ENCODE measurements around the gene ENSA. TPM values are rescaled to one million over a fixed set of nuclear protein-coding genes. Genes with fewer than 3 reads are reported as not detected.
A peak's percentile ranks its signal among the peaks of the same experiment; 100 is the strongest.
"Not testable (repeated sequence)": the region's sequence is repeated elsewhere in the genome, so short reads cannot be mapped to it uniquely, and the experiment has no call there.

The ENSA gene
- total RNA-seq, 1 experiment from 2014 or later: 212 TPM

DNA sequence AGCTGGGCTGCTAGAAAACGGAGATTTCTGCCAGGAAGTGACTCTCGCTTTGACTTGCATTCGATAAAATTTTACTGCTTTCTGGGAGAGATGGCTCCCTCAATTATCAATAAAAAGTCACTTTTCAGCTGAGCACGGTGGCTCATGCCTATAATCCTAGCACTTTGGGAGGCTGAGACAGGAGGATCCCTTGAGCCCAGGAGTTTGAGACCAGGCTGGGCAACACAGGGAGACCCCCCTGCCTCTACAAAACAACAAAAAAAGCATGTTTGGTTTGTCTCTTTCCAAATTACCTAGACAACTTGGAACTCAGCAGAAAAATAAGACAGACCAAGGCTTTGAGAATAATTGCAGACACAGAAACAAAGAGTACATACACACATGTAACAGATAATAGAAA lies 12.9 kb upstream of the ENSA start:
- H3K79me1 ChIP-seq (ENCODE audit: insufficient read depth, low read depth, low read length, poor library complexity, severe bottlenecking): no peaks in the 10 kb centered on the region
- H3K36me3 Mint-ChIP-seq (ENCODE audit: insufficient read depth in 1 of 3, low read depth in 3 of 3): peaks cover 4 to 7% (median 4%) of the 10 kb centered on the region in 3 experiments; a peak in 2 of 7 replicates
- no peak overlapping the region for H4K5ac ChIP-seq (ENCODE audit: insufficient read length, low read depth, low read length)
- no peak for DNase-seq
- H2BK120ac ChIP-seq (ENCODE audit: low read depth, low read length, poor library complexity, severe bottlenecking): peak overlapping the region; percentile 48
- no peak overlapping the region for H2AFZ ChIP-seq (ENCODE audit: low read length)
- no peak overlapping the region for H3K23ac ChIP-seq (ENCODE audit: insufficient read length, low read depth, low read length)
- peak overlapping the region; percentile 96 for H3K27ac ChIP-seq (ENCODE audit: insufficient read length, low read depth, low read length)
- H3K56ac ChIP-seq (ENCODE audit: insufficient read length, low read depth, low read length): no peak overlapping the region
- peak overlapping the region; percentile 73 to 80 (median 73); a peak in 3 of 7 replicates for H3K27ac Mint-ChIP-seq
- H3K18ac ChIP-seq (ENCODE audit: insufficient read length, low read depth, low read length): no peak overlapping the region
- no peaks in the 10 kb centered on the region for H4K20me1 ChIP-seq (ENCODE audit: control insufficient read depth, insufficient read depth, insufficient read length)
- no peaks in the 10 kb centered on the region for H3K27me3 Mint-ChIP-seq (ENCODE audit: low read depth)
- no peak overlapping the region for H2BK20ac ChIP-seq (ENCODE audit: low read depth, low read length, poor library complexity, severe bottlenecking)
- TF ChIP-seq, protein P1, sequence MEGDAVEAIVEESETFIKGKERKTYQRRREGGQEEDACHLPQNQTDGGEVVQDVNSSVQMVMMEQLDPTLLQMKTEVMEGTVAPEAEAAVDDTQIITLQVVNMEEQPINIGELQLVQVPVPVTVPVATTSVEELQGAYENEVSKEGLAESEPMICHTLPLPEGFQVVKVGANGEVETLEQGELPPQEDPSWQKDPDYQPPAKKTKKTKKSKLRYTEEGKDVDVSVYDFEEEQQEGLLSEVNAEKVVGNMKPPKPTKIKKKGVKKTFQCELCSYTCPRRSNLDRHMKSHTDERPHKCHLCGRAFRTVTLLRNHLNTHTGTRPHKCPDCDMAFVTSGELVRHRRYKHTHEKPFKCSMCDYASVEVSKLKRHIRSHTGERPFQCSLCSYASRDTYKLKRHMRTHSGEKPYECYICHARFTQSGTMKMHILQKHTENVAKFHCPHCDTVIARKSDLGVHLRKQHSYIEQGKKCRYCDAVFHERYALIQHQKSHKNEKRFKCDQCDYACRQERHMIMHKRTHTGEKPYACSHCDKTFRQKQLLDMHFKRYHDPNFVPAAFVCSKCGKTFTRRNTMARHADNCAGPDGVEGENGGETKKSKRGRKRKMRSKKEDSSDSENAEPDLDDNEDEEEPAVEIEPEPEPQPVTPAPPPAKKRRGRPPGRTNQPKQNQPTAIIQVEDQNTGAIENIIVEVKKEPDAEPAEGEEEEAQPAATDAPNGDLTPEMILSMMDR (conservative IDR thresholded peaks at IDR 0.05): no peak
- H3K4me2 ChIP-seq (ENCODE audit: insufficient read depth, insufficient read length, low read length): peak overlapping the region; percentile 12
- H3K4me1 ChIP-seq (ENCODE audit: insufficient read depth, low read length): peaks cover under 1% of the 10 kb centered on the region; the same call in 1 of the 2 replicates
- H3K4me3 Mint-ChIP-seq: no peak overlapping the region
- H4K91ac ChIP-seq (ENCODE audit: insufficient read length, low read depth, low read length): no peak overlapping the region
- no peaks in the 10 kb centered on the region for H3K9me3 Mint-ChIP-seq
- H3K79me2 ChIP-seq (ENCODE audit: insufficient read depth, low read length): no peaks in the 10 kb centered on the region
- no peak overlapping the region for H2AK5ac ChIP-seq (ENCODE audit: insufficient read length, low read length)
- no peaks in the 10 kb centered on the region for H3K9me3 ChIP-seq (ENCODE audit: control insufficient read depth, low read depth, low read length)
- H2BK15ac ChIP-seq (ENCODE audit: low read depth, low read length): no peak overlapping the region
- H2BK12ac ChIP-seq (ENCODE audit: insufficient read length, low read depth, low read length): peak overlapping the region; percentile 94
- H3K9ac ChIP-seq (ENCODE audit: extremely low read depth, insufficient read length, low read length): no peak overlapping the region
- H4K8ac ChIP-seq (replicated peaks; ENCODE audit: insufficient read length, low read depth, low read length): no peak overlapping the region
- no peak overlapping the region for H3K14ac ChIP-seq (ENCODE audit: insufficient read depth, low read length)
- H2BK5ac ChIP-seq (ENCODE audit: insufficient read length, low read length): no peak overlapping the region
- no peak overlapping the region for H3K4ac ChIP-seq (ENCODE audit: low read depth, low read length)
- H3T11ph ChIP-seq (ENCODE audit: low read length): no peak overlapping the region
- no CpG with 5 or more reads among the region's 4 CpGs for WGBS (ENCODE audit: extremely low coverage, insufficient read length, low lambda C conversion rate)
- H3K4me1 Mint-ChIP-seq: peaks cover 15 to 20% of the 10 kb centered on the region in 2 experiments
- H3K23me2 ChIP-seq (ENCODE audit: insufficient read length, low read depth, low read length, poor library complexity, severe bottlenecking): no peaks in the 10 kb centered on the region
- H3K27me3 ChIP-seq (ENCODE audit: insufficient read depth, low read length): no peaks in the 10 kb centered on the region

DNA sequence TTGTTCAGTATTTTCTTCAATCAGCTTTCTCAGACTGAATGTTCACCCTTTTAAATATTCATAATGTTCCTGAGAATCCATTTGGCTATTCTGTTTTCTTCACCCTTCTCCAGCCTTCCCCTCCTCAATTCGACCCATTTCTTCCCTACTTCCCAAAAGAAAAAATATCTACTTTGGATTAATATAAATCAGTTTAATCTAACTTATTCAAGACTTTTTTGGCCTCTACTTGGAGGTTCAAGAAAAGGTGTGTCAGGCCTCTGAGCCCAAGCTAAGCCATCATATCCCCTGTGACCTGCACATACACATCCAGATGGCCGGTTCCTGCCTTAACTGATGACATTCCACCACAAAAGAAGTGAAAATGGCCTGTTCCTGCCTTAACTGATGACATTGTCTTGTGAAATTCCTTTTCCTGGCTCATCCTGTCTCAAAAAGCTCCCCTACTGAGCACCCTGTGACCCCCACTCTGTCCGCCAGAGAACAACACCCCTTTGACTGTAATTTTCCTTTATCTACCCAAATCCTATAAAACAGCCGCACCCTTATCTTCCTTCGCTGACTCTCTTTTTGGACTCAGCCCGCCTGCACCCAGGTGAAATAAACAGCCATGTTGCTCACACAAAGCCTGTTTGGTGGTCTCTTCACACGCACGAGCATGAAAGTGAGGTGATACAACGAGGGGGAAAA lies 11.9 kb upstream of the ENSA start:
- H3K56ac ChIP-seq (ENCODE audit: insufficient read length, low read depth, low read length); H3K27me3 ChIP-seq (ENCODE audit: insufficient read depth, low read length); H3K9me3 ChIP-seq (ENCODE audit: control insufficient read depth, low read depth, low read length); H3K9ac ChIP-seq (ENCODE audit: extremely low read depth, insufficient read length, low read length); H3K23me2 ChIP-seq (ENCODE audit: insufficient read length, low read depth, low read length, poor library complexity, severe bottlenecking); H3K9me3 Mint-ChIP-seq; H3K79me1 ChIP-seq (ENCODE audit: insufficient read depth, low read depth, low read length, poor library complexity, severe bottlenecking); H3T11ph ChIP-seq (ENCODE audit: low read length); H3K79me2 ChIP-seq (ENCODE audit: insufficient read depth, low read length); H2BK120ac ChIP-seq (ENCODE audit: low read depth, low read length, poor library complexity, severe bottlenecking); H2BK12ac ChIP-seq (ENCODE audit: insufficient read length, low read depth, low read length); H4K20me1 ChIP-seq (ENCODE audit: control insufficient read depth, insufficient read depth, insufficient read length); H2BK15ac ChIP-seq (ENCODE audit: low read depth, low read length); H3K14ac ChIP-seq (ENCODE audit: insufficient read depth, low read length); H3K4me1 ChIP-seq (ENCODE audit: insufficient read depth, low read length); H4K8ac ChIP-seq (replicated peaks; ENCODE audit: insufficient read length, low read depth, low read length); H4K5ac ChIP-seq (ENCODE audit: insufficient read length, low read depth, low read length); H4K91ac ChIP-seq (ENCODE audit: insufficient read length, low read depth, low read length); H3K4me2 ChIP-seq (ENCODE audit: insufficient read depth, insufficient read length, low read length); H3K23ac ChIP-seq (ENCODE audit: insufficient read length, low read depth, low read length); H2AFZ ChIP-seq (ENCODE audit: low read length); H3K27me3 Mint-ChIP-seq (ENCODE audit: low read depth); H3K4ac ChIP-seq (ENCODE audit: low read depth, low read length): not testable (repeated sequence)
- DNase-seq: peak; percentile 68
- peak overlapping the region; percentile 95 for H2AK5ac ChIP-seq (ENCODE audit: insufficient read length, low read length)
- peak overlapping the region; percentile 83 for H2BK20ac ChIP-seq (ENCODE audit: low read depth, low read length, poor library complexity, severe bottlenecking)
- peak overlapping the region; percentile 85 for H3K18ac ChIP-seq (ENCODE audit: insufficient read length, low read depth, low read length)
- Mint-ChIP-seq H3K4me1 (peaks cover 20 to 23% of the 10 kb centered on the region in 2 experiments), H3K27ac (peak overlapping the region; percentile 93 to 99 (median 96)), H3K36me3 (ENCODE audit: insufficient read depth in 1 of 3, low read depth in 3 of 3) (peaks cover 1 to 11% (median 8%) of the 10 kb centered on the region in 3 experiments; a peak in 5 of 7 replicates), H3K4me3 (peak overlapping the region in 1 of 2 experiments; percentile 69; a peak in 4 of 5 replicates)
- H3K27ac ChIP-seq (ENCODE audit: insufficient read length, low read depth, low read length): peak overlapping the region; percentile 96
- peak overlapping the region; percentile 92 for H2BK5ac ChIP-seq (ENCODE audit: insufficient read length, low read length)
- no CpG with 5 or more reads among the region's 9 CpGs for WGBS (ENCODE audit: extremely low coverage, insufficient read length, low lambda C conversion rate)
